GM12874 (cell line): ENCODE results near the gene SPRYD3.

Experiments
- CTCF ChIP-seq: IDR thresholded peaks from 2 replicates; pipeline ENCODE4 v1.5.1; 2011; ENCODE audit warnings: low read depth, mild to moderate bottlenecking, control low read depth, low read length, moderate library complexity; ENCODE audit not compliant: insufficient read depth

Gene SPRYD3

GRCh38 chr12:53096089-53096741, 17.0 kb upstream of the SPRYD3 start:
- no peak for TF ChIP-seq CTCF

- no peak for TF ChIP-seq CTCF
These were observed 15.2 kb upstream of the SPRYD3 start for GRCh38 chr12:53094394-53094787.

GRCh38 chr12:53093777-53094393, 14.7 kb upstream of the SPRYD3 start:
- TF ChIP-seq CTCF: no peak

- TF ChIP-seq CTCF: no peak
These were observed 12.6 kb upstream of the SPRYD3 start for GRCh38 chr12:53091756-53092155.

GRCh38 chr12:53090554-53090953, 11.4 kb upstream of the SPRYD3 start:
- no peak for TF ChIP-seq CTCF

GRCh38 chr12:53090105-53090504, 10.9 kb upstream of the SPRYD3 start:
- TF ChIP-seq CTCF: no peak

- no peak for TF ChIP-seq CTCF
These were observed 7.2 kb upstream of the SPRYD3 start for GRCh38 chr12:53086361-53086760.
